GM21825 (cell line): ENCODE measurements around the gene TRIO.

Experiments
- ATAC-seq: cut with Tn5 transposase; IDR thresholded peaks from one replicate; pipeline ENCODE4 v1.9.1; 2021; ENCODE audit warnings: mild to moderate bottlenecking, moderate library complexity; ENCODE audit not compliant: unreplicated experiment

Gene TRIO

GRCh38 chr5:14465776-14466175 lies 322.6 kb downstream of the TRIO start:
- no peak for ATAC-seq

- no peak for ATAC-seq
Measured at GRCh38 chr5:14467251-14467650, 324.1 kb downstream of the TRIO start.

- ATAC-seq: no peak
Measured at GRCh38 chr5:14467886-14468285, 324.7 kb downstream of the TRIO start.

- no peak for ATAC-seq
Measured at GRCh38 chr5:14469551-14470377, 326.6 kb downstream of the TRIO start.

GRCh38 chr5:14471507-14471906 lies 328.4 kb downstream of the TRIO start:
- no peak for ATAC-seq

- no peak for ATAC-seq
Measured at GRCh38 chr5:14472986-14473567, 329.9 kb downstream of the TRIO start.

- no peak for ATAC-seq
Measured at GRCh38 chr5:14475045-14475444, 331.9 kb downstream of the TRIO start.

GRCh38 chr5:14476786-14477435 lies 333.8 kb downstream of the TRIO start:
- ATAC-seq: no peak

- ATAC-seq: no peak
Measured at GRCh38 chr5:14479143-14479696, 336.1 kb downstream of the TRIO start.

- no peak for ATAC-seq
Measured at GRCh38 chr5:14481349-14481748, 338.2 kb downstream of the TRIO start.

- no peak for ATAC-seq
Measured at GRCh38 chr5:14482085-14482484, 338.9 kb downstream of the TRIO start.

- ATAC-seq: no peak
Measured at GRCh38 chr5:14483504-14484157, 340.5 kb downstream of the TRIO start.

- ATAC-seq: no peak
Measured at GRCh38 chr5:14486486-14486885, 343.3 kb downstream of the TRIO start.

- ATAC-seq: no peak
Measured at GRCh38 chr5:14486996-14487896, 344.1 kb downstream of the TRIO start.

GRCh38 chr5:14487897-14488570 lies 344.9 kb downstream of the TRIO start:
- ATAC-seq: no peak

- no peak for ATAC-seq
Measured at GRCh38 chr5:14488709-14489108, 345.6 kb downstream of the TRIO start.

- no peak for ATAC-seq
Measured at GRCh38 chr5:14489643-14490042, 346.5 kb downstream of the TRIO start.

GRCh38 chr5:14490309-14490711 lies 347.2 kb downstream of the TRIO start:
- no peak for ATAC-seq

- ATAC-seq: no peak
Measured at GRCh38 chr5:14491015-14491915, 348.1 kb downstream of the TRIO start.
